Measurements from ENCODE around the gene G6PD.

GRCh38 chrX:154540897-154541535 is 5.6 kb downstream of the G6PD start:
- TF ChIP-seq, protein P1, sequence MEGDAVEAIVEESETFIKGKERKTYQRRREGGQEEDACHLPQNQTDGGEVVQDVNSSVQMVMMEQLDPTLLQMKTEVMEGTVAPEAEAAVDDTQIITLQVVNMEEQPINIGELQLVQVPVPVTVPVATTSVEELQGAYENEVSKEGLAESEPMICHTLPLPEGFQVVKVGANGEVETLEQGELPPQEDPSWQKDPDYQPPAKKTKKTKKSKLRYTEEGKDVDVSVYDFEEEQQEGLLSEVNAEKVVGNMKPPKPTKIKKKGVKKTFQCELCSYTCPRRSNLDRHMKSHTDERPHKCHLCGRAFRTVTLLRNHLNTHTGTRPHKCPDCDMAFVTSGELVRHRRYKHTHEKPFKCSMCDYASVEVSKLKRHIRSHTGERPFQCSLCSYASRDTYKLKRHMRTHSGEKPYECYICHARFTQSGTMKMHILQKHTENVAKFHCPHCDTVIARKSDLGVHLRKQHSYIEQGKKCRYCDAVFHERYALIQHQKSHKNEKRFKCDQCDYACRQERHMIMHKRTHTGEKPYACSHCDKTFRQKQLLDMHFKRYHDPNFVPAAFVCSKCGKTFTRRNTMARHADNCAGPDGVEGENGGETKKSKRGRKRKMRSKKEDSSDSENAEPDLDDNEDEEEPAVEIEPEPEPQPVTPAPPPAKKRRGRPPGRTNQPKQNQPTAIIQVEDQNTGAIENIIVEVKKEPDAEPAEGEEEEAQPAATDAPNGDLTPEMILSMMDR (IDR thresholded peaks at IDR 0.05) = no peak
- TF ChIP-seq EP300 (IDR thresholded peaks at IDR 0.05) = no peak
